Endothelial cell of umbilical vein (primary cell): ENCODE measurements around the gene CTDP1. TPM values are rescaled to one million over a fixed set of nuclear protein-coding genes. Genes with fewer than 3 reads are reported as not detected.
"Not testable (repeated sequence)": the region's sequence is repeated elsewhere in the genome, so short reads cannot be mapped to it uniquely, and the experiment has no call there.

Experiments used
- BruUV-seq: library from RNA; stranded (reverse); fragments of 400-500 nt; replicated peaks from 2 replicates; lab custom pipeline; 2021; lab: Mats Ljungman, UMichigan
- CTCF ChIA-PET: fragments of 300-600, 350-600 bp; sonication (Branson Sonifier 250); formaldehyde crosslinking; loops from one replicate; lab custom pipeline; 2021; ENCODE audit warnings: antibody characterized with exemption, inconsistent platforms; lab: Charles Lee
- POLR2A ChIA-PET: fragments of 300-600, 350-600 bp; sonication (Branson Sonifier 250); formaldehyde crosslinking; loops from one replicate; lab custom pipeline; 2021; ENCODE audit warnings: antibody characterized with exemption, inconsistent platforms; lab: Charles Lee
- DNase-seq: peaks from one replicate; pipeline ENCODE4 v3.0.0-alpha.2; 2011; ENCODE audit warnings: low read depth, low spot score
- FAIRE-seq: peaks from 2 replicates; lab custom pipeline; 2011; peaks lifted over from hg19 to GRCh38; lab: Jason Lieb, UNC
- H2AFZ ChIP-seq: 2 replicates; pipeline ENCODE4 v1.6.0; 2012; ENCODE audit warnings: low read depth, low read length, control low read depth, inconsistent platforms
- H3K27ac ChIP-seq: 2 replicates; pipeline ENCODE4 v1.5.1; 2011; ENCODE audit warnings: low read depth, mild to moderate bottlenecking, control low read depth, low read length, moderate library complexity; ENCODE audit not compliant: insufficient read depth
- H3K27me3 ChIP-seq, 2 experiments: 2 replicates each; pipeline versions ENCODE4 v1.6.0 to v1.6.1; 2011; ENCODE audit warnings: low read length in 2 of 2, mixed read lengths in 1 of 2; ENCODE audit not compliant: control insufficient read depth in 2 of 2, insufficient read depth in 2 of 2
- H3K36me3 ChIP-seq, 2 experiments: 2 replicates in 1 of 2; 3 replicates in 1 of 2; pipeline ENCODE4 v1.5.1; 2011; ENCODE audit warnings: low read length in 2 of 2, mild to moderate bottlenecking in 1 of 2, moderate library complexity in 1 of 2; ENCODE audit not compliant: control insufficient read depth in 2 of 2, insufficient read depth in 2 of 2; ENCODE audit errors: extremely low read depth in 1 of 2
- H3K4me1 ChIP-seq: 3 replicates; pipeline ENCODE4 v1.5.1; 2011; ENCODE audit warnings: mild to moderate bottlenecking, low read length; ENCODE audit not compliant: control insufficient read depth, insufficient read depth; ENCODE audit errors: extremely low read depth
- H3K4me2 ChIP-seq: 2 replicates; pipeline ENCODE4 v1.6.1; 2011; ENCODE audit warnings: low read length, control low read depth, mixed read lengths; ENCODE audit not compliant: insufficient read depth
- H3K4me3 ChIP-seq, 3 experiments: fragments of 200-600 bp in 1 of 3; sonication (generic), shearing (Covaris generic) in 1 of 3; replicated peaks in 1 of 3; 2 replicates each; pipeline ENCODE4 v1.5.1; 2011 to 2016; ENCODE audit warnings: control low read depth in 3 of 3, low read length in 3 of 3, mild to moderate bottlenecking in 2 of 3, inconsistent platforms in 1 of 3, low read depth in 1 of 3, moderate library complexity in 1 of 3; ENCODE audit not compliant: insufficient read depth in 1 of 3
- H3K79me2 ChIP-seq: 2 replicates; pipeline ENCODE4 v1.6.0; 2012; ENCODE audit warnings: low read length, inconsistent platforms; ENCODE audit not compliant: control insufficient read depth, insufficient read depth
- H3K9ac ChIP-seq: replicated peaks from 2 replicates; pipeline ENCODE3; 2011; ENCODE audit warnings: low read length, control low read depth; ENCODE audit not compliant: insufficient read depth; ENCODE audit errors: extremely low read depth
- H3K9me1 ChIP-seq: replicated peaks from 3 replicates; pipeline ENCODE4 v1.6.0; 2011; ENCODE audit warnings: mild to moderate bottlenecking, low read length; ENCODE audit not compliant: control insufficient read depth, insufficient read depth; ENCODE audit errors: extremely low read depth
- H3K9me3 ChIP-seq: replicated peaks from 2 replicates; pipeline ENCODE4 v1.5.1; 2012; ENCODE audit warnings: low read length, inconsistent platforms; ENCODE audit not compliant: control insufficient read depth, insufficient read depth
- H4K20me1 ChIP-seq: replicated peaks from 2 replicates; pipeline ENCODE3; 2011; ENCODE audit warnings: mild to moderate bottlenecking, low read length; ENCODE audit not compliant: control insufficient read depth, insufficient read depth; ENCODE audit errors: extremely low read depth
- CTCF ChIP-seq, 2 donors: IDR thresholded peaks; 1 replicate in 1 of 2; 2 replicates in 1 of 2; pipeline ENCODE4 v1.5.1; 2011; ENCODE audit warnings: low read length in 2 of 2, mild to moderate bottlenecking in 2 of 2, moderate library complexity in 2 of 2, control low read depth in 1 of 2, inconsistent platforms in 1 of 2, low read depth in 1 of 2; ENCODE audit not compliant: insufficient read depth in 1 of 2; ENCODE audit errors: extremely low read depth in 1 of 2
- EZH2 ChIP-seq: IDR thresholded peaks from 2 replicates; pipeline ENCODE4 v1.6.1; 2012; ENCODE audit warnings: borderline replicate concordance, low read depth, mild to moderate bottlenecking, moderate library complexity, low read length, inconsistent platforms; ENCODE audit not compliant: severe bottlenecking
- FOS ChIP-seq: IDR thresholded peaks from 2 replicates; pipeline ENCODE4 v1.6.1; 2011; ENCODE audit warnings: mild to moderate bottlenecking, low read length, moderate library complexity, borderline replicate concordance; ENCODE audit not compliant: insufficient read depth
- GATA2 ChIP-seq: IDR thresholded peaks from 2 replicates; pipeline ENCODE4 v1.7.0; 2011; ENCODE audit warnings: low read depth, mild to moderate bottlenecking, moderate library complexity, mixed read lengths, low read length; ENCODE audit not compliant: insufficient read length, insufficient read depth
- JUN ChIP-seq: IDR thresholded peaks from 2 replicates; pipeline ENCODE4 v1.6.1; 2011; ENCODE audit warnings: borderline replicate concordance, low read depth; ENCODE audit not compliant: insufficient read length, insufficient read depth
- MAX ChIP-seq: IDR thresholded peaks from 2 replicates; pipeline ENCODE4 v1.6.1; 2011; ENCODE audit not compliant: insufficient read depth, insufficient read length
- MYC ChIP-seq: IDR thresholded peaks from one replicate; pipeline ENCODE4 v1.6.1; 2011; ENCODE audit warnings: mild to moderate bottlenecking, low read depth, low read length
- POLR2A ChIP-seq: IDR thresholded peaks from 2 replicates; pipeline ENCODE4 v1.6.1; 2012; ENCODE audit warnings: low read depth, mild to moderate bottlenecking, control low read depth, low read length
- POLR2AphosphoS5 ChIP-seq: IDR thresholded peaks from 2 replicates; pipeline ENCODE4 v1.6.1; 2012; ENCODE audit warnings: low read depth, mild to moderate bottlenecking, control low read depth, low read length, moderate library complexity; ENCODE audit not compliant: insufficient read depth
- dilution Hi-C: fragments of 300-500 bp; cut with MboI; formaldehyde crosslinking; loops from one replicate; pipeline ENCODE4 v1.15.0; 2019; ENCODE audit warnings: low sequenced_read_pairs; ENCODE audit not compliant: extremely low pct_ligation_motif_present
- intact Hi-C: fragments of 100-400 bp; cut with micrococcal nuclease; formaldehyde crosslinking; loops from one replicate; pipeline ENCODE4 v1.10.0; 2022
- polyA plus RNA-seq, 4 experiments: library from polyadenylated mRNA; depleted of rRNA in 3 of 4; stranded (reverse) in 3 of 4; unstranded in 1 of 4; fragments of >200 nt; gene quantifications; 2 replicates each; pipeline versions ENCODE4 v1.2.1 to v1.2.3, GENCODE V29; 2011 to 2012; ENCODE audit warnings: missing spikeins in 1 of 4
- total RNA-seq: library from RNA; stranded (reverse); gene quantifications from 2 replicates; pipeline ENCODE4 v1.2.3, GENCODE V29; 2021

Gene CTDP1
- total and polyA plus RNA-seq, 2 donors (not counting 3 experiments of a cell fraction or from before 2014, with no cell fraction given): 15.3 to 27.6 TPM

- FAIRE-seq (no peak), DNase-seq (no peak)
- no TSS peak for BruUV-seq
- Histone ChIP-seq H2AFZ (no peak overlapping the region), H3K4me3 (no peak overlapping the region), H3K9me3 (no peaks in the 10 kb centered on the region), H3K9me1 (no peaks in the 10 kb centered on the region), H3K79me2 (peaks cover 37% of the 10 kb centered on the region), H3K27me3 (no peaks in the 10 kb centered on the region), H3K9ac (no peak overlapping the region), H3K36me3 (peaks cover 0 to 22% of the 10 kb centered on the region in 2 experiments), H3K4me2 (no peak overlapping the region), H3K27ac (no peak overlapping the region), H4K20me1 (no peaks in the 10 kb centered on the region), H3K4me1 (no peaks in the 10 kb centered on the region)
- dilution Hi-C loops: no loop called here
- CTCF ChIA-PET: no interaction called here
- TF ChIP-seq POLR2AphosphoS5: no peak
- no peak for TF ChIP-seq GATA2
- TF ChIP-seq FOS: no peak
- no peak for TF ChIP-seq JUN
- no peak for TF ChIP-seq EZH2
- TF ChIP-seq POLR2A: no peak
- no peak for TF ChIP-seq CTCF (IDR thresholded peaks at IDR 0.05; ENCODE audit: extremely low read depth in 1 of 2, insufficient read depth in 1 of 2, low read depth in 1 of 2, low read length in 2 of 2)
- no peak for TF ChIP-seq MAX
- no peak for TF ChIP-seq MYC
- POLR2A ChIA-PET: no interaction called here
- intact Hi-C loops: no loop called here
These were observed 14.1 kb downstream of the CTDP1 start for GRCh38 chr18:79693561-79694205.

- FAIRE-seq, dilution Hi-C loops, H2AFZ ChIP-seq, H4K20me1 ChIP-seq, H3K9me3 ChIP-seq, intact Hi-C loops, H3K27me3 ChIP-seq, POLR2A ChIA-PET, H3K4me2 ChIP-seq, CTCF ChIA-PET, H3K9ac ChIP-seq, DNase-seq, H3K4me3 ChIP-seq, BruUV-seq, H3K9me1 ChIP-seq, H3K4me1 ChIP-seq, H3K27ac ChIP-seq: not testable (repeated sequence)
- Histone ChIP-seq H3K36me3 (peaks cover 0 to 26% of the 10 kb centered on the region in 2 experiments), H3K79me2 (peaks cover 30% of the 10 kb centered on the region)
These were observed 14.7 kb downstream of the CTDP1 start for GRCh38 chr18:79694206-79694894.
